Adipocyte (in vitro differentiated cells): Measurements from ENCODE around the gene TMEM187.

ENCODE experiments used
- DNase-seq: peaks from one replicate; pipeline ENCODE4 v3.0.0-alpha.2; 2015; ENCODE audit warnings: low read depth
- H3K27me3 ChIP-seq: replicated peaks from 2 replicates; pipeline ENCODE4 v1.7.0; 2013; ENCODE audit warnings: mild to moderate bottlenecking, low read length, moderate library complexity; ENCODE audit not compliant: control insufficient read depth, insufficient read depth
- H3K36me3 ChIP-seq: 2 replicates; pipeline ENCODE4 v1.7.0; 2013; ENCODE audit warnings: low read length, mild to moderate bottlenecking, moderate library complexity; ENCODE audit not compliant: control insufficient read depth, insufficient read depth, severe bottlenecking
- H3K4me1 ChIP-seq: 2 replicates; pipeline ENCODE4 v1.7.0; 2013; ENCODE audit warnings: mild to moderate bottlenecking, low read length, moderate library complexity; ENCODE audit not compliant: control insufficient read depth, insufficient read depth
- H3K4me3 ChIP-seq: 2 replicates; pipeline ENCODE4 v1.7.0; 2013; ENCODE audit warnings: mild to moderate bottlenecking, low read length, moderate library complexity
- H3K9ac ChIP-seq: 2 replicates; pipeline ENCODE4 v1.7.0; 2013; ENCODE audit warnings: mild to moderate bottlenecking, low read length, moderate library complexity
- H3K9me3 ChIP-seq: 2 replicates; pipeline ENCODE4 v1.7.0; 2013; ENCODE audit warnings: mild to moderate bottlenecking, low read length, moderate library complexity; ENCODE audit not compliant: control insufficient read depth

Gene TMEM187

DNA sequence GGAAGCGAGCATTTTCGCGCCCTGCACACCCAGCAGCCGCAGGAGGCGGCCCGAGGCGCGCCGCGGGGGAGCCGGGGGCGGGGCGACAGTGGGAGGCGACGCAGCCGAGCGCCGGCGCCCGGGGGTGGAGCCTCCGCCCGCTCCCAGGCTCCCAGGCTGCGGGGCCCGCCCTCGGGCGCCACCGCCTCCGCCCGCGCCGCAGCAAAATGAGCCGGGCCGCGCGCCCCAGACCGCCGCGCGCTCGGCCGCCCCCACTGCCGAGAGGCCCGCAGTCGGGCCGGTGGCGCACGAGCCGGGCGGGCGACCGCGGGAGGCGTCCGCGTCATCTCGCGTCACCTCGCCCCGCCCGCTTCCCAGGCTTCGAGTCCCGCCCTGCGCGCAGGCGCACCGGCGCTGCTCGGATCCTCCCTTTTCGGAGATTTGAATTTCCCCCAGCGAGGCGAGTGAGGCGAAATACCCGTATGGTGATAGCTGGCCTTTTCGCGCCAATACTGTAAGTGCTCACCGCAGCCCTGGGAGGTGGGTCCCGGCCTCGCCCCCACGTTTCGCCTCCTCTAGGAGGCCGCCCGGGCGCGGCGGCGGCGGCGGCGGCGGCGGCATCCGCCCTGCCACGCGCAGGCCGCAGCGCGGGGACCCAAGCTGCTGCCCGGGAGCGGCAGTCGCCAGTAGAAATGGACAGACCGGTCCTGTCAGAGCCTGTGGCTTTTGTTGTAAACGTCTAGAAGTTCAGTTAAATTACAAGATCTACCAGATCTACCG is at the start of gene TMEM187:
Gene TMEM187, plus strand, starts transcription at position 387 of the 759 bp plus-strand sequence. CDS start 9,309 bp downstream, outside the sequence.
- Histone ChIP-seq H3K36me3 (no peaks in the 10 kb centered on the region), H3K9ac (peak within 1 kb of the TSS; percentile 100), H3K4me3 (peak within 1 kb of the TSS; percentile 99), H3K9me3 (no peaks in the 10 kb centered on the region), H3K4me1 (peaks cover 38% of the 10 kb centered on the region), H3K27me3 (no peaks in the 10 kb centered on the region)
- peak; percentile 90 for DNase-seq

GRCh38 chrX:153922932-153923857 is 49.4 kb upstream of the TMEM187 start:
- no peak overlapping the region for H3K4me3 ChIP-seq
- DNase-seq, result peak; percentile 66
- H3K4me1 ChIP-seq, result peaks cover 24% of the 10 kb centered on the region
- H3K9ac ChIP-seq, result no peak overlapping the region
- no peaks in the 10 kb centered on the region for H3K36me3 ChIP-seq
- no peaks in the 10 kb centered on the region for H3K9me3 ChIP-seq
- H3K27me3 ChIP-seq, result peaks cover 35% of the 10 kb centered on the region

GRCh38 chrX:153924149-153924861 is 48.2 kb upstream of the TMEM187 start:
- Histone ChIP-seq H3K9me3 (no peaks in the 10 kb centered on the region), H3K36me3 (peaks cover under 1% of the 10 kb centered on the region)
- no peak for DNase-seq

GRCh38 chrX:153925387-153925738 is 47.2 kb upstream of the TMEM187 start:
- peaks cover 28% of the 10 kb centered on the region for H3K4me1 ChIP-seq
- no peaks in the 10 kb centered on the region for H3K9me3 ChIP-seq
- H3K4me3 ChIP-seq, result no peak overlapping the region
- no peak for DNase-seq
- H3K36me3 ChIP-seq, result peaks cover 11% of the 10 kb centered on the region
- H3K9ac ChIP-seq, result no peak overlapping the region
- peaks cover 16% of the 10 kb centered on the region for H3K27me3 ChIP-seq

More at GRCh38 chrX:153924149-153924861, 48.2 kb upstream of the TMEM187 start:
- H3K27me3 ChIP-seq, result peaks cover 25% of the 10 kb centered on the region
- H3K9ac ChIP-seq, result no peak overlapping the region
- H3K4me3 ChIP-seq, result no peak overlapping the region
- peaks cover 27% of the 10 kb centered on the region for H3K4me1 ChIP-seq

GRCh38 chrX:153925739-153926551 is 46.6 kb upstream of the TMEM187 start, which contains the start of gene ARHGAP4:
ARHGAP4 (minus strand) TSS chrX:153926264; CDS start chrX:153926202, 62 bp downstream.
- peaks cover 28% of the 10 kb centered on the region for H3K4me1 ChIP-seq
- peaks cover 14% of the 10 kb centered on the region for H3K27me3 ChIP-seq
- H3K9me3 ChIP-seq, result no peaks in the 10 kb centered on the region
- peak within 1 kb of the TSS; percentile 83 for H3K4me3 ChIP-seq
- no peak for DNase-seq
- peak within 1 kb of the TSS; percentile 91 for H3K9ac ChIP-seq
- H3K36me3 ChIP-seq, result peaks cover 17% of the 10 kb centered on the region

- Histone ChIP-seq H3K4me1 (peaks cover 31% of the 10 kb centered on the region), H3K9ac (no peak overlapping the region), H3K4me3 (peak overlapping the region; percentile 83), H3K9me3 (no peaks in the 10 kb centered on the region), H3K36me3 (peaks cover 22% of the 10 kb centered on the region), H3K27me3 (peaks cover 9% of the 10 kb centered on the region)
- no peak for DNase-seq
Measured at GRCh38 chrX:153926552-153926857, 46.0 kb upstream of the TMEM187 start.

- peaks cover 27% of the 10 kb centered on the region for H3K36me3 ChIP-seq
- peaks cover 35% of the 10 kb centered on the region for H3K4me1 ChIP-seq
- peak overlapping the region; percentile 83 for H3K4me3 ChIP-seq
- no peaks in the 10 kb centered on the region for H3K9me3 ChIP-seq
- H3K9ac ChIP-seq, result peak overlapping the region; percentile 91
- DNase-seq, result no peak
- peaks cover 6% of the 10 kb centered on the region for H3K27me3 ChIP-seq
Measured at GRCh38 chrX:153926858-153927671, 45.5 kb upstream of the TMEM187 start.

DNA sequence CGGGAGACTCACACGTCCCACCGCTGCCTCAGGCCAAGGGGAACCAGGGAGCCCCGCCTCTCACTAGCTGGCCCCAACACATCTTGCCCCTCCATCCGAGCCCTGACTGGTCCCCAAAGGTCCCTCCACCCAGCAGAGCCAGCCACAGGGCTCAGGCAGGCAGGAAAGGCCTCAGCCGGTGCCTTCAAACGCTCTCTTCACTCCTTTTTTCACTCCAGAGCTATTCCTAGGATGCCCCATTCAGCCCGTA is 45.0 kb upstream of the TMEM187 start:
- peak; percentile 28 for DNase-seq
- Histone ChIP-seq H3K9ac (peak overlapping the region; percentile 91), H3K36me3 (peaks cover 31% of the 10 kb centered on the region), H3K4me3 (peak overlapping the region; percentile 83), H3K9me3 (no peaks in the 10 kb centered on the region), H3K27me3 (peaks cover 5% of the 10 kb centered on the region), H3K4me1 (peaks cover 35% of the 10 kb centered on the region)

DNA sequence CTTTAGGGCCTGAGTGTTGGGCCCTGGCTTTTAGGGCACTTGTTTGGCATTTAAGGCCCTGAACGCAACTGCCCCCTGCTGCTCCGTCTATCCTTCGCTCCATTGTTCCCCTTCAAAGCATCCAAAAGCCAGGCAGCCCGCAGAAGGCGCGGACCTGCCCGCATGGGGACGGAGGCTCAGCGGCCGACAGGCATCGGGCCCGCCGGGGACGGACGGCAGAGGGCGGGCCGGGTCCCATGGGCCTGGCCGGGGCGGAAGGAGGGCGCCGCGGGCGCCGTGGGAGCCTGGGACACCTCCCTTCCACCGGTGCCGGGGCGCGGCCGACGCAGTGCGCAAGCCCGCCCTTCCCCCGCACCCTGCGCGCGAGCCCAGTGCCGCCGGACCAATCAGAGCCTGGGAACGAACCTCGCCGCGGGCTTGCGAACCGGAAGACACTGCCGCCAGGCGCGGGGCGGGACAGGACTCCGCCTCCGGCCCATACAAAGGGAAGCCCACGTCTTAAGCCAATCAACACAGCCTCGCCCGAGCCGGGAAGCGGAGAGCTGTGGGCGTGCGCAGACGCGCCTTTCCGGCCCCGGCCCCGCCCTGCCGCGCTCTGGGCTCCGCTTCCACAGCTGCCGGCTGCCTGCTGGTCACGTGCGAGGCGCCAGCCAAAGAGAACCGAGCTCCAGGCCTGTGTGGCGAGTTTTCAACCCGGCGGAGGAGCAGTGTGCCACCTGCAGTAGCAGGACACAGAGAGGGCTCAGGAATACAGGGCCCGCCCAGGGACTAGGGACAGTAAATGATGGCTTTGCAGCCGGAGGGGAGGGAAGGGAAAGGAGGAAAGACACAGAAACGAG is 44.4 kb upstream of the TMEM187 start:
- H3K4me1 ChIP-seq, result peaks cover 35% of the 10 kb centered on the region
- no peaks in the 10 kb centered on the region for H3K9me3 ChIP-seq
- peak overlapping the region; percentile 91 for H3K9ac ChIP-seq
- H3K27me3 ChIP-seq, result peaks cover 3% of the 10 kb centered on the region
- H3K36me3 ChIP-seq, result peaks cover 31% of the 10 kb centered on the region
- peak overlapping the region; percentile 83 for H3K4me3 ChIP-seq
- peak; percentile 97 for DNase-seq
